Activated T-cell treated with anti-CD3 and anti-CD28 coated beads, Interleukin-2, amount 50 U/mL, for 1 hour (primary cell): ENCODE data around the gene TIMP2.
A peak's percentile ranks its signal among the peaks of the same experiment; 100 is the strongest.

Source experiments
- DNase-seq: peaks from one replicate; pipeline ENCODE4 v3.0.0-alpha.2; 2020

The TIMP2 gene

DNA sequence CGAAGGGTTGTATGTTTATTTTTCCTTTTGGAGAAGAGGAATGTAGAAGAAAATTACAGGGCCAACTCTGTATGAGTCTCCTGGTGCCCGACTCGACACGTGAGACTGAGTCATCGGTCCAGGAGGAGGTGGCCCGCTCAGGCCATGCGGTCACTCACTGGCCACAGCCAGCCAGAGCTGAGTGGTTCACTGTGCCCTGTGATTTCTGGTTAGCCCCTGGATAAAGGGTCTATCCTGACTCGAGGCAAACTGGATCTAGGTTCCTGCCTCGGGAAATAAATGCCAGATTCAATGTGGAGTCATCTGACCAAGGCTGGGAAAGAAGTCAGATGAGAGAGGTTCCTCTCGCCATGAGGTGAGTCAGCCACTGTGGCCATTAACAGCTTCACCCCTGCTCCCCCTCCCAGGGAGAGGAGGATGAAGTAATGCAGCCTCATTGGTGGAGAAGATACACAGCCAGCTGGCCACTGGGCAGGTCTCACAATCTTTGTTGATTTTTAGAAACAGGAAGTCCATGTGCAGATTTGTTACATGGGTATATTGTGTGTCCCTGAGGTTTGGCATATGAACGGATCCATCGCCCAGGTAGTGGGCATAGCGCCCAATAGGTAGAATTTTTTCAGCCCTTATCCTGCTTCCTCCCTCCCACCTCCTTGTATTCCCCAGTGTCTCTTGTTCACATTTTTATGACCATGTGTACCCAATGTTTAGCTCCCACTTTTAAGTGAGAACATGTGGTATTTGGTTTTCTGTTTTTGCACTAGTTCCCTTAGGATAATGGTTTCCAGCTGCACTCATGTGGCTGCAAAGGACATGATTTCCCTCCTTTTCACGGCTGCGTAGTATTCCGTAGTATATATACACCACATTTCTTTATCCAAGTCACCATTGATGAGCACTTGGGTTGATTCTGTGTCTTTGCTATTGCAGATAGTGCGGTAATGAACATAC is 62.8 kb downstream of the TIMP2 start:
- DNase-seq: no peak

DNA sequence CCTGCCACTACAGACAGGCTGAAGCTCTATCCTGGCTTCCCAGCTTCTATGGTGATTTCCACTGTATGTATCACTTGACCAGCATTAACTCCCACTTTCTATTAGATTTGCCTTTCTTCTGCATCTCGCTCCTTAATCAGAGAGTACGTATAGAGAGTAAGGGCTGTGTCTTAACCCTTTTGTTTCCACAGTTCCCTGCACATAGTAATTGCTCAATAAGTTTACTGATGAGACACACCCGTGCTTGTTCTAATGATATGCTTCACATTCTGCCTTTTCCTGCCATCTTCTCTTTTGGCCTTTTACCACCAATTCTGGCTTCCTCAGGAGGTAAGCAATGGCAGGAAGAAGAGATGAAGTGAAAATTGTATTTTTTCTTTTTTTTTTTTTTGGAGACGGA is 64.0 kb downstream of the TIMP2 start:
- DNase-seq: no peak

DNA sequence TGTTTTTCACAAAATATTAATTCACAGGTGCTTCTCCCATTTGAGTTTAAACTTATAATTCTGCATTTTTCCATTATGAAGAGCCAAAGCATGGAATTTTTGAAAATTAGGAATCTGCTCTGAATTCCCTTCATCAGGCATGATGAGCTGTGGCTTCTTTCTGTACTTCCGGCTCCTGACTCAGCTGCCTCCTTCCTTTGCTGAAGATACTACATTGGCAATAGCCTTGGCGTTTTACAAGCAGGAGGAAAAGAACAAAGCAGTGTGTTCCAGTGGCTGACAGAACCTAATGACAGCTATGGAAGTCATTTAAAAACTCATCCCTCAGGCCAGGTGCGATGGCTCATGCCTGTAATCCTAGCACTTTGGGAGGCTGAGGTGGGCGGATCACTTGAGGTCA is 66.1 kb downstream of the TIMP2 start:
- no peak for DNase-seq

DNA sequence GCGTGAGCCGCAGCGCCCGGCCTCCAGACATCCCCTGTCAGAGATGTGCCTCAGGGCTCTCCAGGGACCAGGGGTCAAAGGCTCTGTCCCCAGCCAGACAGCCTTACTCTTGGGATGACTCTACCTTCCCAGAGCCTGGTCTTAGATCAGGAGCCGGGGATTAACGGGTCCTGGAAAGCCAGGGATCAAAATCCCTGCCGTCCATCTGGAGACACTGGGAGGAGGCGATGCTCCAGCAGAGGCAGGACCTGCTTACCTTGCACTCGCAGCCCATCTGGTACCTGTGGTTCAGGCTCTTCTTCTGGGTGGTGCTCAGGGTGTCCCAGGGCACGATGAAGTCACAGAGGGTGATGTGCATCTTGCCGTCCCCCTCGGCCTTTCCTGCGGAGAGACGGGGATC is 67.9 kb downstream of the TIMP2 start:
- no peak for DNase-seq

DNA sequence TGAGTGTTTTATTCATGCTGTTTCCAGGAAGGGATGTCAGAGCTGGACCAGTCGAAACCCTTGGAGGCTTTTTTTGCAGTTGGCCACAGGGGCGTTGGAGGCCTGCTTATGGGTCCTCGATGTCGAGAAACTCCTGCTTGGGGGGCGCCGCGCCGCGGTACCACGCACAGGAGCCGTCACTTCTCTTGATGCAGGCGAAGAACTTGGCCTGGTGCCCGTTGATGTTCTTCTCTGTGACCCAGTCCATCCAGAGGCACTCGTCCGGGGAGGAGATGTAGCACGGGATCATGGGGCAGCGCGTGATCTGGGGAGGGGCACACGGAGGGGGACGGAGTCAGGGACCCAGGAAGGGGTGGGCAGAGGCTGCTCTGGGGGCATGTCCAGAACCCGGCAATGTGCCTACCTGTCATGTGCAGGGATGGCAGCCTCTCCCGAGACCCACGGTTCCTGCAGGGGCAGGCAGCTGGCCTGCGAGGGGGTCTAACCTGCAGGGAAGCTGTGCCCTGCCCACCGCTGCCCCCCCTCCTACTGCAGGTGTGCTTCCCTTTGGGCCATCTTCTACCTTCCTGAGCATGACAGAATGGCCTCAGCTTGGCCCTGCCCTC is 69.5 kb downstream of the TIMP2 start:
- no peak for DNase-seq

DNA sequence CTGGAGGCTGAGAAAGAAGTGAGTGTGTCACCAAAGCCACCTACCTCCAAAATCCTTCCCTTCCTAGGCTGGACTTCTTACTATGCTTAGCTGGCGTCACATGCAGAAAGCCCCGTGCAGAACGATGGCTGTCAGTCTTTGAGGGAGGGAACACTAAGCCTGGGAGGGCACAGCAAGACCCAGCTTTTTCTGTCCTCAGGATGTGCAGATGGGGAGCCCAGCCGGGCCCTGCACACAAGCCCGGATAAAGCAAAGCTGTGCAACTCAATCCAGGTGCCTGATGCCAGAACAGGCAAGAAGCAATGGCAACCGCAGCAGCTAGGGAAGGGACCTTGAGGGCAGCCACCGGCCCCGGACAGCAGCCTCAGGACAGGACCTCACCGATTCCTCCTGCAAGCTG is 70.7 kb downstream of the TIMP2 start:
- no peak for DNase-seq

DNA sequence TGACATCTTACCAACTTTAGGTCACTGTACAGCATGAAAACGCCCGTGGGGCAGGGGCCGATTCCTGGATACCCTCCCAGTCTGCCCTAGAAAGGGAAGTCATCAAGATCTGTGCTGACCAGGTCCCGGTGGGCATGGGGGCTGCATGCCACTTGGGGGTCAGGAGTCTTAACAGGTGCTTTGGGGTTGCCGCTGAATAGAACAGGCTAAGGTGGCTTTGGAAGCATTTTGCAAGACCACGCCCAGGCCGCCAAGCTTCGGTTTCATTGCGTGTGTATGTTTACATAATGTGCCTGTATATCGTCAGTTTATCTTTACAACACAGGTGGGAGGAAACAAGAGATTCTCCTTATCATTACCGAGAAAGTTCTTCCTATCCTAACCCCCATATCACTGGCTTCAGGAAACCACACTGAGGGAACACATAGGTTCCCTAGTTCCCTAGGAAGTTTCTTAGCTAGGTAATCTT is 71.2 kb downstream of the TIMP2 start:
- DNase-seq: no peak

DNA sequence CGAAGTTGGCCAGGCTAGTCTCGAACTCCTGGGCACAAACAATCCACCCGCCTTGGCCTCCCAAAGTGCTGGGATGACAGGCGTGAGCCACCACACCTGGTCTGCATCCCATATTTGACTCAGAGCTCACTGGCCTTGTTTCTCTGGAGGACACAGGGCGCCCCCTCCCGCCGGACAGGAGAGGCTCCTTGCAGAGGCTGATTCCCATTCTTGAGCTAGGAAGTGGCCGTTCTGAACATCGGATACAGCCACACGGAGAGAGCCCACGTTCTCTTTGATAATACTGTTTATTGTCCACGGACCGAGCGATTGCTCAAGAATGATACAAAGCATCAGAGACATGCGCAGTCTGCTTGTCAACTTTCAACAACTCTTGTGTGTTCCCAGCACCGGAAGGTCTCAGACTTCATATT is 72.5 kb downstream of the TIMP2 start:
- no peak for DNase-seq

DNA sequence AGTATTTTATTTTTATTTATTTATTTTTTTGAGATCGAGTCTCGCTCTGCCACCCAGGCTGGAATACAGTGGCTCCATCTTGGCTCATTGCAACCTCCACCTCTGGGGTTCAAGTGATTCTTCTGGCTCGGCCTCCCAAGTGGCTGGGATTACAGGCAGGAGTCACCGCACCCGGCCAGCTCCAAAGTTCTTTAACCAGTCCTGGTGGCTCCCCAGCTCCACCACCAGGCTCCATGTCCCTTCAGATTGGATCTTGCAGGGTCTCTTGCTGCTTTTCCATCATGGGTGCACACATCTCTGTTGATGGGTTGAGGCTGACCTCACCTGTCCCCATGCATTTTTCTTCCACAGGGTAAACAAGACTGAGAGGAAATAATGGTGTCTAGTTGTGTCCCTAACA is 76.2 kb downstream of the TIMP2 start:
- no peak for DNase-seq

DNA sequence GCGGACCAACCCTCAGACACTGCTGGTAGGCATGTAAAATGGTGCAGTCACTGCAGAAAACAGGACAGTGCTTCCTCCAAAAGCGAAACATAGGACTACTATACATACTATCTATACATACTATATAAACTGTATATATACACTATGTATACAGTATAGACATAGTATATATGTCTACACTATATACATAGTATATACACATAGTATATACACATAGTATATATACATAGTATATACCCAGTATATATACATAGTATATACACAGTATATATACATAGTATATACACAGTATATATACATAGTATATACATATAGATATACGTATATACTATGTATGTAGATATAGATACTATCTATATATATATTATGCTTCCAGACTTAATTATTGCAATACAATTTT is 78.1 kb downstream of the TIMP2 start:
- no peak for DNase-seq

DNA sequence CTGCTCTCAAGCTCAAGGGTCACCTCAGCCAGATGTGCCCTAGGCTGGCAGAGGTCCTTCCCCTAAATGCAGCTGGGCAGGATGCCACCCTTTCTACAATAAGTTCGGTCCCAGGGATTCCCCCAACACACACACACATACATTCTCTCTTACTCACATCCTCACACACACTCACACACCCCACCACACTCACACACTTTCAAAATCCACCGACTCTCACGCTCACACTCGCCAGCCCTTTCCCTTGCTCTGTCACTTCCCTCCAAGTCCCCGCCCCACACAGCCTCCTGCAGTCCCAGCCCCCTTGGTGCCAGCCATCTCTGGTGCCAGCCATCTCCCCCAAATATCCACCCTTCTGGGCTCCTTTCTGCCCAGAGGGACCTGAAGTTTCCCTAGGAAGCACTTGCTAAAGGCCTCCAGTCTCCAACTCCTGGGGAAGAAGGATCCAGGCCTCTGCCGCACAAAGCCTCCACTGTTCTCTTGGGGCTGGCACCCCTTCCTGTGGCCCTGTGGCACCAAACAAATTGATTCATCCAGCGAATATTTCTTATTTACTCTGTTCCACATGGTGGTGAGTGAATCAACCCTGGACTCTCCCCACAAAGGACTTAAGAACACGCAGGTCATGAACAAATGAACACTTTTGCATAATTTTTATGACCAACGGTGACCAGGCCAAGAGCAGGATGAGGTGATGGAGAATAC is 80.7 kb downstream of the TIMP2 start:
- no peak for DNase-seq

DNA sequence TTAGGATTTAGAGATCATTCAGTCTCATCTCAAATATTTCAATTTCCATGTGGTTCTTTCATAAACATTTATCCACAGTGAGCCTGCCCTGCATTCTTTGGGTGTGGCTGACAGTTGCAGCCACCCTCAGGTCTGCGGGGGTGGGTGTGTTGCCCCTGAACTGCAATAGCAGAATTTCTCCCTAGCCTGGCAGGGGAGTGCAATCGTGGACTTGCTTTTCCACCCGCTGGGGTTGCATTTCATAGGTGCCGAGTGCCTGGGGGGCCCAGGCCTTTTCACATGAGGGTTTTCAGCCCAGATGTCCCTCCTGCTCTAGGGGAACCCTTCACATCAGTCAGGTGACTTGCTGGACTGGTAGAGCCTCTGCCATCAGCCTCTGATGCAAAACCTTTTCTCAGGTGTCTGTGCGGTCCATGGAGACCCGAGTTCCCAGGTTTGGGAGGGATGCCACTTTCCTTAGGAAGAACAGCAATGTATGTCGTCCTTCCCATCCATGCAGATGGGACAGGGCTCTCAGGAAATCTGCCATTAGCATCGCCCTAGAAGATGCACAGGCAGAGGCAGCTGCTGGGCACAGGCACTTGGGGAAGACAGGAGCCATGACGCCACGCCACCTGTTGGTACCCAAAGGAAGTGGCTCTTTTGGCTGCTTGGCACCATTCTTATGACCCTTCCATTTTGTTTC is 82.2 kb downstream of the TIMP2 start:
- peak; percentile 66 for DNase-seq

DNA sequence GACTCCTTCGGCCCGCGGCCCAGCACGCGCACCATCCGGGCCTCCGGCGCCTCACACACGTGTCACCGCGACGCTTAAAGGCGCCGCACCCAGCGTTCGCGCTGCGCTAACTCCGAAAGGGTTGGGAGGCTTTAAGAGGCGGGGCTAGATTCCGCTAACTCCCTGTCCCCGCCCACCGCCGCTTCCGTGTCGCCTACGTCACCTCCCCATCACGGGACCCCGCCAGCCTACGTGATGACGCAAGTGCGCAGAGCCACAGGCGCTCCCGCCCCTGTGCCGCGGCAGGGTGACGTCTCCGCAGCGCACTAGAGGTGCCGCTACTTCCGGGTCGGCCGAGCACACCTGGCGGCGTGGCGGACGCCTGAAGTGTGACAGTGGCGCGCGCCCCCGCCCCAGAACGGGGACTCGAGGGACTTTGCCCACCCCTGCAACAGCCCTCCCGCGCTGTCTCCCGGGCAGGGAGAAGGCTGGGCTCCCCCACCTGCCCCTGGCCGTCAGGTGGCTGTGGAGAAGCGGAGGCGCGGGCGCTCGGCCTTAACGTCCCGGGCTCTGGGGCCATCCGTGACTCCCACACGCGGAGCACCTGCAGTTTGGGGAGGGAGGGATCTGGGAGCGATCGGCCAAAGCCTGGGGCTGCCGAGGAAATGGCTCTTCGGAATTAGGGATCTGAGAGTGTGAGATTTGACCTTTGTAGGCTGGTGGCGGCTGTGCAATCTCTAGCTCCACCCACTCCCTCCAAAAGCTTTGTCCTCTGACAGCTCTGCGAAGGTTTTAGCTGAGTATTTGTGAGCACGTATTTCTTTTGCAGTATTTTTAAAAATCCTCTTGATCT is 84.2 kb downstream of the TIMP2 start, which contains the start of gene USP36:
TSS of gene USP36 (minus strand) at position 35 of the 832 bp plus-strand sequence. CDS start 4,451 bp downstream, outside the sequence.
- peak; percentile 100 for DNase-seq

DNA sequence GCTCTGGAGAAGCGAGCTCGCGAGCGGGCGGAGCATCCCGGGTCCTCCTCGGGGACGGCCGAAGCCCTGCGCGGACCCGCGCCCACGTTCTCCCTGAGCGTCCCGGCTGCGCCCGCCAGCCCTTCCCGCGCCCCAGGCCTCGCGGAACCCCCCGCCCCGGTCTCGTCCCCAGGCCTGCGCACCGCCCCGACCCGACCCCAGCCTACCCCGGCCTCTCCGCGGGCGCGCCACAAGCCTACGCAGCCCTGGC is 84.7 kb downstream of the TIMP2 start:
- DNase-seq: no peak

DNA sequence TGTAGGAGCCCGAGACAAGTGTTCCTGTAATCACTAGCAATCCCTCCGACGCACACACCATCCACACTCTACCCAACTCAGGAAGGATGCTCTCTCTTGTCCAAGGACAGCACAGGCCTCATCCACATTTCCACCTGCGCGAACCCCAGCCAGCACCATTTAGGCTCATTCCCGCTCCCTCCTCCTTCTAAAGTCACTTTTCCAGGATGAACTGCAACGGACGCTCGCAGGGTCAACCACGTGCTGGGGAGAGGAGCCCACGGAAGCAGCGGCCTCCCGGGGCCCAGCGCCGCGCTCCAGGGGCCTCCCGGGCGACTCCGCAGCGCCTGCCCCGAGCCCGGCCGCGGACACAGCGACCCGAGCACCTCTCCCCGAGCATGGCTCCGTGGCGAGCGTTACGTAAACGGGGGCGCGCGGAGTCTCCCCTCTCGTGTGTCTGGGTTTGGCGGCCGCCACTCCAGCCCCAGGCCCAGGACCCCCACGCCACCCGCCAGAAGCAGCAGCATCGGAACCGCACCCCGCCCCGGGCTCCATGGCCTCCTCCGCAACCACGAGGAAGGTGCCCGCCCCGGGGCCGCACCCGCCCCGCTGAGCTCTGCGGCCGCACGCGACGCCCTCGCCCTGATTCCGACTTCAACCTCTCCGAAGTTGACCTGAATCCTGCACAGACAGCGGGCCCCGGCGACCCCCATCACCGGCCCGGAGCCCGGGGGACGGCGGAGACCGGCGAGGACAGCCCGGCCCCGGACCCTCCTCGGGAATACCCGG is 85.2 kb downstream of the TIMP2 start:
- peak; percentile 60 for DNase-seq

DNA sequence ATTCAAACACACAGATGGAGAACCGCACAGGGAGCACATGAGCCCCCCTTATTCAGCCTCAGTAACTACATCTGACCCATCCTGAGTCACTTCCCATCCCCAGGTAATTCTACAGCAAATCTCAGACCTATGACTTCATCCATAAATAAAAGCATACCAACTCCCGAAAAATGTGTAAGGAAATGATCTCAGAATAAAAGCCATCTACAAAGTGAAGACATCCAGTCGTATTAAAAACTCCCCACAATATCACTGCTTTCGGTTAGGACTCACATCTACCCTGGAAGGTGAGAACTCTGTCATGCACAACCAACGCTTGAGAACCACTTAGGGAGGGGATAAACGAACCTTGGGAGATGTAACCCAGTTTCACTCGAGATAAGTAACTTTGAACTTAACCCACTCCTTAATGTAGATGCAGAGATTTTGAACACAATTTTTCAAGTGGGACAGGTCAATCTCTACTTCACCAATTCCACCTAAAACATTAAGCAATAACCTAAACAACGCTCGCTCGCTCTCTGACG is 85.9 kb downstream of the TIMP2 start:
- DNase-seq: no peak

DNA sequence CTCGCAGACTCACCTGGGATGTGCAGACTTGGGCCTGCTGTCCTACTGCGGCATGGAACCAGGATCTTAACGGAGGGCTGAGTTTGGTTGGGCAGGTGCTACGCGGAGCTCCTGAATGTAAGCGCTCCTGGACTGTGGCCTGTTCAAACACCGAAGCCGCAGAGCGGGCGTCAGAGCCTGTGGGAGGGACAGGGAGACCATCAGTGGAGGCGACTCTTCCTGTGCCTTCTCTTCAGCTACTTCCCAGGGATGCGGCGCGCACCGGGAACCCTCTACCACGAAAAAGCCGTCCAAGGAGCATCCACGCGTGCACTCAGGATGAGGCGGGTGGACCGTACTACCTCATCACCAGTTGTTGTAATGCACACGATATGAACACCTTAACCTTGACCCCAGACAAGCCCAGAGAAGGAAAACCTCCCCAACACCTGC is 86.6 kb downstream of the TIMP2 start:
- DNase-seq: no peak

DNA sequence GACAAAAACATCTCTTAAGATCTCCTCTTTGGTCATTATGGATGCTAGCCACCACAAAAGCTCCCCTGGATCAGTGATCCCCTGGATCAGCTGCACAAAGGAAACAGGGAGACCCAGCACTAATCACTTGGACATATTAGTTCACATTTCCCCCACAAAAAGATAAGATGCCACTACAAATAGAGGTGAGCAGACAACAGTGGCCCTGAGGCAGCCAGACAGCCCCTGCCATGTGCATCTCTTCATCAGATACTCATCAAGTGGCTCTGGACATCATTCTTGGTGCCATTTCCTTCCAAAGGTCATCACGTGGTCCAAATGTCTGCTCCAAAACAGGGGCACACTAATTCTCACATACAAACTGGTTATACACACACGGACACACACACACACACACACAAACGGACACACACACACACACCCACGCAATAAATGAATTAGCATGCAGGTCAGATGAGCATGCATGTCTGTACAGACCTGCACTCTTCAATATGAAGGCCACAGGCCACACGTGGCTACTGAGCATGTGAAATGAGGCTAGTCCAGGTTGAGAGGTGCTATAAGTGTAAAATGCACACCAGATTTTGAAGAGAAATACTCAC is 88.7 kb downstream of the TIMP2 start:
- DNase-seq: no peak

DNA sequence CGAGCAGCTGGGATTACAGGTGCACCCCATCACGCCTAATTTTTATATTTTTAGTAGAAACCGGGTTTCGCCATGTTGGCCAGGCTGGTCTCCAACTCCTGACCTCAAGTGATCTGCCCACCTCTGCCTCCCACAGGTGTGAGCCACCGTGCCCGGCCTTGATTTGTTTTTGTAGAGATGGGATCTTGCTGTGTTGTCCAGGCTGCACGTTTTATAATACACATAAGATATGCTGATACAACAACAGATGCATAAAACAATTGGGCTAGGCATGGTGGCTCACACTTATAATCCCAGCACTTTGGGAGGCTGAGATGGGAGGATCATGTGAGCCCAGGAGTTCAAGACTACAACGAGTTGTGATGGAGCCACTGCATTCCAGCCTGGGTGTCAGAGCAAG is 90.6 kb downstream of the TIMP2 start:
- no peak for DNase-seq

DNA sequence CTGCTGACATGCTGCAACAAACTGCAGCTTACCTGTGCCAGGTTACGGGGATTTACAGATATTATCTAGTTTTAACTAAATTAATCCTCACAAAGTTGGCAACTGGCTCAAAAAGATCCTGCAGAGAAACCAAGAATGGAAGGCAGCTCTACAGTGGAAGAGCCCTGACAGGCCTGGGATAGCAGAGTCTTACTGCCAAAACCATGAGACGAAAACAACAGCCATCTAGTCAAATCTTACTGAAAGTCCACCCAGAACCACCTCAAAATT is 92.7 kb downstream of the TIMP2 start:
- DNase-seq: no peak
